Right atrium auricular region (tissue), 2 donors: Measurements from ENCODE around the gene ZNF19. TPM values are rescaled to one million over a fixed set of nuclear protein-coding genes. Genes with fewer than 3 reads are reported as not detected.

ENCODE experiments used
- DNase-seq: peaks from one replicate; pipeline ENCODE4 v3.0.0-alpha.2; 2019; ENCODE audit warnings: low spot score
- H3K27ac ChIP-seq, 2 donors: fragments of 200-600 bp; sonication (generic); 1 replicate in 1 of 2; 2 replicates in 1 of 2; pipeline ENCODE4 v1.5.1; 2016 to 2019
- H3K27me3 ChIP-seq, 2 donors: fragments of 200-600 bp; sonication (generic); one replicate each; pipeline versions ENCODE4 v1.5.1 to v1.6.0; 2017 to 2019
- H3K36me3 ChIP-seq: fragments of 200-600 bp; sonication (generic); one replicate; pipeline ENCODE4 v1.5.1; 2016
- H3K4me1 ChIP-seq, 2 donors: fragments of 200-600 bp; sonication (generic); one replicate each; pipeline versions ENCODE4 v1.5.1 to v1.6.0; 2017 to 2019
- H3K4me3 ChIP-seq, 2 donors: fragments of 200-600 bp; sonication (generic); 1 replicate in 1 of 2; 2 replicates in 1 of 2; pipeline ENCODE4 v1.5.1; 2017 to 2019; ENCODE audit warnings: mild to moderate bottlenecking in 1 of 2, moderate library complexity in 1 of 2
- H3K9me3 ChIP-seq, 2 donors: fragments of 200-600 bp; sonication (generic); one replicate each; pipeline ENCODE4 v1.5.1; 2019
- CTCF ChIP-seq, 2 donors: fragments of 200-600 bp; sonication (generic); IDR thresholded peaks; one replicate each; pipeline ENCODE4 v1.5.1; 2019; ENCODE audit warnings: antibody characterized with exemption in 2 of 2
- total RNA-seq, 2 donors: library from RNA; depleted of rRNA; stranded (reverse); fragments of >200 nt; gene quantifications; one replicate each; pipeline ENCODE4 v1.1.0, GENCODE V29; 2016

ZNF19 gene
- total RNA-seq, 2 donors from 2014 or later = 0.82 to 2.5 TPM

GRCh38 chr16:71453036-71453435 lies 36.1 kb downstream of the ZNF19 start:
- no peak for DNase-seq
- no peak overlapping the region for H3K27ac ChIP-seq
- TF ChIP-seq CTCF (IDR thresholded peaks at IDR 0.05) = no peak
- H3K4me3 ChIP-seq = no peak overlapping the region
- H3K27me3 ChIP-seq = no peaks in the 10 kb centered on the region
- peaks cover 31 to 55% of the 10 kb centered on the region in 2 donors for H3K9me3 ChIP-seq
- peaks cover 84% of the 10 kb centered on the region for H3K36me3 ChIP-seq
- H3K4me1 ChIP-seq = no peaks in the 10 kb centered on the region

- Histone ChIP-seq H3K36me3 (peaks cover 64% of the 10 kb centered on the region), H3K4me3 (no peak overlapping the region)
- TF ChIP-seq CTCF (IDR thresholded peaks at IDR 0.05) = no peak
Observed at GRCh38 chr16:71449020-71449419, 40.1 kb downstream of the ZNF19 start.

GRCh38 chr16:71448274-71448866 lies 40.8 kb downstream of the ZNF19 start:
- peaks cover 57% of the 10 kb centered on the region for H3K36me3 ChIP-seq
- H3K27me3 ChIP-seq = no peaks in the 10 kb centered on the region
- no peak overlapping the region for H3K27ac ChIP-seq
- H3K4me1 ChIP-seq = no peaks in the 10 kb centered on the region
- TF ChIP-seq CTCF (IDR thresholded peaks at IDR 0.05) = no peak
- H3K4me3 ChIP-seq = no peak overlapping the region
- peaks cover 50 to 99% of the 10 kb centered on the region in 2 donors for H3K9me3 ChIP-seq
- DNase-seq = no peak

More at GRCh38 chr16:71449020-71449419, 40.1 kb downstream of the ZNF19 start:
- no peak for DNase-seq
- Histone ChIP-seq H3K27ac (no peak overlapping the region), H3K27me3 (no peaks in the 10 kb centered on the region), H3K4me1 (no peaks in the 10 kb centered on the region), H3K9me3 (peaks cover 50 to 94% of the 10 kb centered on the region in 2 donors)

GRCh38 chr16:71443714-71444113 lies 45.4 kb downstream of the ZNF19 start:
- Histone ChIP-seq H3K9me3 (peaks cover 25 to 65% of the 10 kb centered on the region in 2 donors), H3K27ac (no peak overlapping the region), H3K36me3 (peaks cover 11% of the 10 kb centered on the region), H3K4me1 (no peaks in the 10 kb centered on the region), H3K27me3 (no peaks in the 10 kb centered on the region), H3K4me3 (no peak overlapping the region)
- no peak for TF ChIP-seq CTCF (IDR thresholded peaks at IDR 0.05)
- no peak for DNase-seq

GRCh38 chr16:71442051-71442440 lies 47.1 kb downstream of the ZNF19 start, which contains the start of gene TLE7:
Gene TLE7, minus strand, starts transcription at chr16:71442054. Its CDS starts 8,730 bp downstream, at chr16:71433324.
- Histone ChIP-seq H3K4me3 (no peak within 1 kb of the TSS), H3K27me3 (no peaks in the 10 kb centered on the region), H3K4me1 (no peaks in the 10 kb centered on the region), H3K27ac (no peak within 1 kb of the TSS), H3K9me3 (peaks cover 14 to 49% of the 10 kb centered on the region in 2 donors), H3K36me3 (no peaks in the 10 kb centered on the region)
- TF ChIP-seq CTCF (IDR thresholded peaks at IDR 0.05) = no peak
- DNase-seq = no peak
